VCaP (cell line): ENCODE data around the gene COPS8.

Source experiments
- H3K27ac ChIP-seq: fragments of 450-650 bp; 2 replicates; pipeline ENCODE4 v1.5.1; 2017
- TF ChIP-seq, protein P1 (sequence below): fragments of 450-650 bp; conservative IDR thresholded peaks from 2 replicates; pipeline ENCODE4 v1.5.1; 2017; ENCODE audit warnings: mild to moderate bottlenecking, moderate library complexity

The COPS8 gene

GRCh38 chr2:237096201-237096600 is 10.5 kb downstream of the COPS8 start:
- TF ChIP-seq, protein P1, sequence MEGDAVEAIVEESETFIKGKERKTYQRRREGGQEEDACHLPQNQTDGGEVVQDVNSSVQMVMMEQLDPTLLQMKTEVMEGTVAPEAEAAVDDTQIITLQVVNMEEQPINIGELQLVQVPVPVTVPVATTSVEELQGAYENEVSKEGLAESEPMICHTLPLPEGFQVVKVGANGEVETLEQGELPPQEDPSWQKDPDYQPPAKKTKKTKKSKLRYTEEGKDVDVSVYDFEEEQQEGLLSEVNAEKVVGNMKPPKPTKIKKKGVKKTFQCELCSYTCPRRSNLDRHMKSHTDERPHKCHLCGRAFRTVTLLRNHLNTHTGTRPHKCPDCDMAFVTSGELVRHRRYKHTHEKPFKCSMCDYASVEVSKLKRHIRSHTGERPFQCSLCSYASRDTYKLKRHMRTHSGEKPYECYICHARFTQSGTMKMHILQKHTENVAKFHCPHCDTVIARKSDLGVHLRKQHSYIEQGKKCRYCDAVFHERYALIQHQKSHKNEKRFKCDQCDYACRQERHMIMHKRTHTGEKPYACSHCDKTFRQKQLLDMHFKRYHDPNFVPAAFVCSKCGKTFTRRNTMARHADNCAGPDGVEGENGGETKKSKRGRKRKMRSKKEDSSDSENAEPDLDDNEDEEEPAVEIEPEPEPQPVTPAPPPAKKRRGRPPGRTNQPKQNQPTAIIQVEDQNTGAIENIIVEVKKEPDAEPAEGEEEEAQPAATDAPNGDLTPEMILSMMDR: no peak
- no peak overlapping the region for H3K27ac ChIP-seq

DNA sequence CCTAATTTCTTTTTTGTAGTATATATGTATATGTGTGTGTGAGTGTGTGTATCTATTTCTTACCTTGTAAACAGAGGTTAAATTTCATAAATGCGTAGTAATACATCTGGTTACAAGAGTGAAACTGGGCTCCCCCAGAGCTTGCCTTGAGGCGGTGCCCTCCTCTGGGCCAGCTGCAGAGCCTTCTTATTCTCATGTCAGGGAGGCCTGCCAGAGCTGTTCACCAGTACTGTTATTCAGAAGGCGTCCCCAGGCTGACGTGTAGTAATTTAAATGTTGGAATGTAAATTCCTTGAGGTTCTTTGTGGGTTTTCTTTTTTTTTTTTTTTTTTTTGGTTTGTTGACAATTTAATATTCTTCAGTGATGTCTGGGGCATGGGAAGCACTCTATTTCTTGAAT is 11.2 kb downstream of the COPS8 start:
- no peak overlapping the region for H3K27ac ChIP-seq
- TF ChIP-seq, protein P1: no peak

GRCh38 chr2:237097326-237097910 is 11.7 kb downstream of the COPS8 start:
- TF ChIP-seq, protein P1: no peak
- H3K27ac ChIP-seq: no peak overlapping the region

DNA sequence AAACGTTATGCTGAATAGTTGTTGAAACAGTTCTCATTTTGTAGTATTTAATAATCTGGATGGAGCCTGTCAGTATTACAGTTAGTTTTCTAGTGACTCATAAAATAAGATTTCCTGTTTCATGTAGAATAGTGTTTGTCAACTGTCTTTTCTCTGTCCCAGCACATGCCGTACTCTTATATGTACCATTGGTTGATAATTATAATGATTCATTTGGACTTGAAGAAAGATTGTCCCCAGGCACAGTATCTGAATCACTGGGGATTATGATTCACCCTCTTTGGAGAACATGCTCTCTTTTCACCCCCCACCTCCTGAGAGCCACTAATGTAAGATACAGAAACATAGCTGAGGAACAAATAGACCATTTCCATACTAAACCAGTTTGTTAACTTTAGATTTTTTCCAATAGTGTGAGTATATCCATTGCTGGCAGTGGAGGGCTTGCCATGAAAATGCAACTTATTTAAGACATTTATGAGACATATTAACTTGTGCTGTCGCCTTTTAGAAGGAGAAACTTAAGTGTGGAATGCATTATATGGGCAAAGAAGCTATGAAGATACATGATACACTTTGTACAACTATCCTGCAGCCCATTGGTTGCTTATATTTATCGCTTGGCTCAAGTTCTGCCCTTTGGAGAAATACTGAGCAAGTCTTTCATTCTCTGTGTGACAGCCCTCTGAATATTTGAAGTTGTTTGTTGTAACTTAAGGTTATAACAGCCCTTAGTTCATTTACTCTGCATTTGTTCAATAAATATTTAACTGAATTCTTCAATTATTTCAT is 12.4 kb downstream of the COPS8 start:
- TF ChIP-seq, protein P1: no peak
- no peak overlapping the region for H3K27ac ChIP-seq

- TF ChIP-seq, protein P1: no peak
- no peak overlapping the region for H3K27ac ChIP-seq
Observed at GRCh38 chr2:237099804-237100203, 14.1 kb downstream of the COPS8 start.

DNA sequence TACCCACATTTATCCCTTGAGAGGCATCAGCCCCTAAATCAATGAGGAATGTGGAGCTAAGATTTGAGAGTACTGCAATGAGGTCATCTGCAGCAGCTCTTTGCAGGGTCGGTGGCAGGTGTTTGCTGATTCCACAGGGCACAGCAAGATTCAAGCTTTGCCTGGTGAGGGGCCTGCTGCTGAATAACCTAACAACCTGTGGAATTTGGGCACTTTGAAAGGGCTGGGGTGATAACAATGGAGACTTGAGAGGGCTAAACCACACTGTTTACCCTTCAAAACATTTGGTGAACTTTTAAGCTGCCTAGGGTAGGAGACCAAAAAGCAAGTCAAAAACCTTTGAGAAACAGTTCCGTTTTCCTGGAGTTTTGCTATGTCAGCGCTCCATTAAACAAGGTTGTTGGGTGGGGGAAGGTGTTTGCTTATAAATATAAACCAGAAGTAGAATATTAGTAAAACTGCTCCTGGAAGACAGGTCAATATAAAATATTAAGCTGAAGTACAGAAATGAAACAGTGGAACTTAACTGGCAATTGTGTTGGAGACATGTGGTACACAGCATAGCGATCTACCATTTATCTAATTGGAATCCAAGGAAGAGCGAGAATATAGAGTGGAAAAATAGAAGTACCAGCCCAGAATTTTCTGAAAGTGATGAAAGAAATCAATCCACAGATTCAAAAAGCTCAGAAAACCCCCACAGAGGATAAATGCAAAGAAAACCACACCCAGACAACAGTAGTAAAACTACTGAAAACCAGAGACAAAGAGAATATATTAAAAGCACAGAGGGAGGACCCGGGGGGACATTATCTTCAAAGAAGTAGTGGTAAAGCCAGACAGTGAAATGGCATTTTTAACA is 15.7 kb downstream of the COPS8 start:
- TF ChIP-seq, protein P1: no peak
- H3K27ac ChIP-seq: no peak overlapping the region

- TF ChIP-seq, protein P1: no peak
- H3K27ac ChIP-seq: no peak overlapping the region
Observed at GRCh38 chr2:237102428-237102827, 16.7 kb downstream of the COPS8 start.
